Calu3 (cell line): ENCODE data around the gene APPBP2. TPM values are rescaled to one million over a fixed set of nuclear protein-coding genes. Genes with fewer than 3 reads are reported as not detected.

Experiments
- BruUV-seq: library from RNA; stranded (reverse); fragments of 400-500 nt; replicated peaks from 2 replicates; lab custom pipeline; 2021; lab: Mats Ljungman, UMichigan
- CTCF ChIA-PET: fragments of 300-600 bp; sonication (Branson Sonifier 250); formaldehyde crosslinking; loops from one replicate; lab custom pipeline; 2022; ENCODE audit warnings: antibody characterized with exemption; lab: Charles Lee
- DNase-seq: peaks from one replicate; pipeline ENCODE4 v3.0.0; 2022
- H3K27ac Mint-ChIP-seq: one replicate; pipeline ENCODE4 v1.8.0; 2022; ENCODE audit warnings: mixed read lengths; ENCODE audit not compliant: unreplicated experiment
- H3K27me3 Mint-ChIP-seq: one replicate; pipeline ENCODE4 v1.8.0; 2022; ENCODE audit warnings: mixed read lengths; ENCODE audit not compliant: unreplicated experiment
- H3K36me3 Mint-ChIP-seq: one replicate; pipeline ENCODE4 v1.8.0; 2022; ENCODE audit warnings: mild to moderate bottlenecking, moderate library complexity, mixed read lengths; ENCODE audit not compliant: insufficient read depth, unreplicated experiment
- H3K4me1 Mint-ChIP-seq: one replicate; pipeline ENCODE4 v1.8.0; 2022; ENCODE audit warnings: mild to moderate bottlenecking, low read depth, mixed read lengths; ENCODE audit not compliant: unreplicated experiment
- H3K4me3 Mint-ChIP-seq: one replicate; pipeline ENCODE4 v1.8.0; 2022; ENCODE audit warnings: mild to moderate bottlenecking, low read depth, moderate library complexity, mixed read lengths; ENCODE audit not compliant: unreplicated experiment
- H3K9me3 Mint-ChIP-seq: one replicate; pipeline ENCODE4 v1.8.0; 2022; ENCODE audit warnings: low read depth, mixed read lengths; ENCODE audit not compliant: unreplicated experiment
- intact Hi-C: fragments of 100-400 bp; cut with micrococcal nuclease; formaldehyde crosslinking; loops from one replicate; pipeline ENCODE4 v1.10.0; 2022; ENCODE audit not compliant: unreplicated experiment
- total RNA-seq: library from RNA; stranded (reverse); gene quantifications from 2 replicates; pipeline ENCODE4 v1.2.3, GENCODE V29; 2022
- TF ChIP-seq, protein P1 (sequence below): fragments of 200-600 bp; IDR thresholded peaks from one replicate; pipeline ENCODE4 v1.8.0; 2022; ENCODE audit warnings: antibody characterized with exemption; ENCODE audit not compliant: unreplicated experiment

The APPBP2 gene
- total RNA-seq, 1 experiment from 2014 or later, result 24.3 TPM

DNA sequence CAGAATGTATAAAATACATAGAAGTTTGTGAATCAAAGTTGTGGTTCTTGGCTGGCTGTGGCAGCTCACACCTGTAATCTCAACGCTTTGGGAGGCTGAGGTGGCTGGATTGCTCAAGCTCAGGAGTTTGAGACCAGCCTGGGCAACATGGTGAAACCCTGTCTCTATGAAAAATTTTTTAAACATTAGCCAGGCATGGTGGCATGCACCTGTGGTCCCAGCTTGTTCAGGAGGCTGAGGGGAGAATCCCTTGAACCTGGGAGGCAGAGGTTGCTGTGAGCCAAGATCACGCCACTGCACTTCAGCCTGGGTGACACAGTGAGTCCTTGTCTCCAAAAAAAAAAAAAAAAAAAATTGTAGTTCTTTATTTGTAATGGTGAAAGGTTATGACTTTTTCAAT is 13.8 kb upstream of the APPBP2 start:
- Mint-ChIP-seq H3K4me1 (peaks cover 2% of the 10 kb centered on the region), H3K4me3 (no peak overlapping the region), H3K27me3 (no peaks in the 10 kb centered on the region), H3K27ac (no peak overlapping the region), H3K36me3 (no peaks in the 10 kb centered on the region), H3K9me3 (no peaks in the 10 kb centered on the region)
- TF ChIP-seq, protein P1, sequence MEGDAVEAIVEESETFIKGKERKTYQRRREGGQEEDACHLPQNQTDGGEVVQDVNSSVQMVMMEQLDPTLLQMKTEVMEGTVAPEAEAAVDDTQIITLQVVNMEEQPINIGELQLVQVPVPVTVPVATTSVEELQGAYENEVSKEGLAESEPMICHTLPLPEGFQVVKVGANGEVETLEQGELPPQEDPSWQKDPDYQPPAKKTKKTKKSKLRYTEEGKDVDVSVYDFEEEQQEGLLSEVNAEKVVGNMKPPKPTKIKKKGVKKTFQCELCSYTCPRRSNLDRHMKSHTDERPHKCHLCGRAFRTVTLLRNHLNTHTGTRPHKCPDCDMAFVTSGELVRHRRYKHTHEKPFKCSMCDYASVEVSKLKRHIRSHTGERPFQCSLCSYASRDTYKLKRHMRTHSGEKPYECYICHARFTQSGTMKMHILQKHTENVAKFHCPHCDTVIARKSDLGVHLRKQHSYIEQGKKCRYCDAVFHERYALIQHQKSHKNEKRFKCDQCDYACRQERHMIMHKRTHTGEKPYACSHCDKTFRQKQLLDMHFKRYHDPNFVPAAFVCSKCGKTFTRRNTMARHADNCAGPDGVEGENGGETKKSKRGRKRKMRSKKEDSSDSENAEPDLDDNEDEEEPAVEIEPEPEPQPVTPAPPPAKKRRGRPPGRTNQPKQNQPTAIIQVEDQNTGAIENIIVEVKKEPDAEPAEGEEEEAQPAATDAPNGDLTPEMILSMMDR, result no peak
- CTCF ChIA-PET, result no interaction called here
- intact Hi-C loops, result no loop called here
- no TSS peak for BruUV-seq
- DNase-seq, result no peak

DNA sequence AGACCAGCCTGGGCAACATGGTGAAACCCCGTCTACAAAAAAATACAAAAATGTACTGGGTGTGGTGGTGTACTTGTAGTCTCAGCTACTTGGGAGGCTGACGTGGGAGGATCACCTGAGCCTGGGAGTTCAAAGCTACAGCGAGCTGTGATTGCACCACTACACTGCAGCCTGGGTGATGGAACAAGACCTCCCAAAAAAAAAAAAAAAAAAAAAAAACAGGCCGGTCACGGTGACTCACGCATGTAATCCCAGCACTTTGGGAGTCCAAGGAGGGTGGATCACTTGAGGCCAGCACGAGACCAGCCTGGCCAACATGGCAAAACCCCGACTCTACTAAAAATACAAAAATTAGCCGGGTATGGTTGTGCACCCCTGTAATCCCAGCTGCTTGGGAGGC is 12.7 kb upstream of the APPBP2 start:
- CTCF ChIA-PET, result no interaction called here
- no peak overlapping the region for H3K4me3 Mint-ChIP-seq
- H3K36me3 Mint-ChIP-seq, result no peaks in the 10 kb centered on the region
- peaks cover 13% of the 10 kb centered on the region for H3K4me1 Mint-ChIP-seq
- no peaks in the 10 kb centered on the region for H3K9me3 Mint-ChIP-seq
- TF ChIP-seq, protein P1, result no peak
- H3K27me3 Mint-ChIP-seq, result no peaks in the 10 kb centered on the region
- no TSS peak for BruUV-seq
- DNase-seq, result no peak
- no peak overlapping the region for H3K27ac Mint-ChIP-seq
- intact Hi-C loops, result no loop called here

DNA sequence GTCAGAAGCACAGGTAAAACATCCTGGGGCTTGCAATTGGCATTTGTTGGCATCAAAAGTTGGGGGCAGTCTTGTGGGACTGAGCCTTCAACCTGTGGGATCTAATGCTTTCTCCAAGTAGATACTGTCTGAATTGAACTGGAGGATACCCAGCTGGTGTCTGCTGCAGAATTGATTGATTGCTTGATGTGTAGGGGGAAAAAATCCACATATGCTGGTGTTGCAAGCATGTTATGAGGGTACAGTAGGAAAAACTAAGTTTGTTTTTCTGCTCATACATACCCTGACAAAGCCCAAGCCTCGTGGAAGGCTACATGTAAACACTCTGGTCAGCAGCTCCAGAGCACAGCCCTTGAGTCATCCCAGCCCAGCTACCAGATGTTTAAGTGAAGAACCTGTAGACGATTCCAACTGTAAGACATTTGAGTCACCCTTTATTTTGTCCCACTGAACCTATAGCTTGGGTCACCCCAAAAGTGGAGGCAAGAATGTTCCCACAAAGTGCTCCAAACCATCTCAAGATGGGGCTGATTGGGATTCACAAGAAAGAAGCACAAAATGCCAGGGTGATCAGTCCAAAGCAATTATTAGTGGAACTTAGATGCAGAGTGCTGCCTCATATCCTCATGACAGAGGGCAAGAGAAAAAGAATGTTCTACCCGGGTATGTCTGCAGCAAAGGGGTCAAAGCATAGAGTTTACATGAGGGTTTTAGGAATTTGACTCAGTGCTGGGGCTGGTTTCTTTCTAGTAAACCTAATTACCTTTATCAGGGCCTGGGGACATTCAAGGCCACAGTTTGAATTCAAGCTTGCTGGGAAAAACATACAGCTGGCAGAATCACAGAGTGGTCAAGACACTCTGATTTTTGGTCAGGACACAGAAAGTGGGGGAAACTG is 9.6 kb upstream of the APPBP2 start:
- Mint-ChIP-seq H3K27ac (no peak overlapping the region), H3K4me1 (peaks cover 16% of the 10 kb centered on the region), H3K9me3 (no peaks in the 10 kb centered on the region), H3K4me3 (no peak overlapping the region), H3K36me3 (peaks cover 3% of the 10 kb centered on the region), H3K27me3 (no peaks in the 10 kb centered on the region)
- no peak for DNase-seq
- TF ChIP-seq, protein P1, result no peak
- intact Hi-C loops, result no loop called here
- no TSS peak for BruUV-seq
- CTCF ChIA-PET, result interaction anchor here (0.6 kb wide), 1 partner anchor 393 kb away, joined by 4 read pairs; no protein-coding TSS in a partner anchor

DNA sequence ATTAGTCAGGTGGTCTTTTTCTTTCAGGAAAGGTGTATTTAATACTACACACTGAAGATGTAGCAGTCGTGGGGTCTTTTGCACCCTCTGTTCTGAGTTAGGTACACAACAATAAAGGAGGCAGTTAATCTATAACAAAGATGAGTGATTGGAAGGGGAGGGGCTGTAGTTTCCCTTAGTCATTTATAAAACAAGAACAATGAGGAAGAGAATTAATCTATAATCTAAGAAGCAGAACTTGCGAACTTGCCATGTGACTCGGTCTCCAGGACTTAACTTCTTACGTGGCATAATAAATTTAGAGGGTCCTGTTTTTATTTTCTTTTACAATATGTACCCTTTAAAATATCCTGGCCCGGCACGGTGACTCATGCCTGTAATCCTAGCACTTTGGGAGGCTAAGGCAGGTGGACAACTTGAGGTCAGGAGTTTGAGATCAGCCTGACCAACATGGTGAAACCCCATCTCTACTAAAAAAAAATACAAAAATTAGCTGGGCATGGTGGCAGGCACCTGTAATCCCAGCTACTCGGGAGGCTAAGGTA is 8.6 kb upstream of the APPBP2 start:
- peak overlapping the region; percentile 85 for H3K27ac Mint-ChIP-seq
- H3K4me3 Mint-ChIP-seq, result peak overlapping the region; percentile 46
- TF ChIP-seq, protein P1, result no peak
- peaks cover 16% of the 10 kb centered on the region for H3K4me1 Mint-ChIP-seq
- intact Hi-C loops, result no loop called here
- peaks cover 5% of the 10 kb centered on the region for H3K36me3 Mint-ChIP-seq
- DNase-seq, result peak; percentile 1
- CTCF ChIA-PET, result no interaction called here
- H3K9me3 Mint-ChIP-seq, result no peaks in the 10 kb centered on the region
- H3K27me3 Mint-ChIP-seq, result no peaks in the 10 kb centered on the region
- BruUV-seq, result no TSS peak
